MM.1S (cell line): Measurements from ENCODE around the gene CEPT1.

Source experiments
- CTCF ChIP-seq: fragments of 300-600 bp; sonication (generic); IDR thresholded peaks from 2 replicates; pipeline ENCODE4 v1.5.1; 2016; ENCODE audit warnings: antibody characterized with exemption, low read length, mixed read lengths
- EZH2phosphoT487 ChIP-seq: fragments of 300-600 bp; sonication (generic); IDR thresholded peaks from 2 replicates; pipeline ENCODE4 v1.6.1; 2018; ENCODE audit warnings: antibody characterized with exemption, low read length

- TF ChIP-seq CTCF = no peak
- TF ChIP-seq EZH2phosphoT487 = no peak
These were observed 34.0 kb downstream of the CEPT1 start for GRCh38 chr1:111174070-111174469.
